MM.1S (cell line): ENCODE measurements around the gene L3MBTL3.

ENCODE experiments used
- DNase-seq: peaks from one replicate; pipeline ENCODE4 v3.0.0-alpha.2; 2015
- H2AFZ ChIP-seq: fragments of 300-600 bp; sonication (generic); 2 replicates; pipeline ENCODE4 v1.6.0; 2016; ENCODE audit warnings: antibody characterized with exemption, low read length
- H3F3A ChIP-seq: fragments of 300-600 bp; sonication (generic); 2 replicates; pipeline ENCODE4 v1.6.1; 2016; ENCODE audit warnings: mild to moderate bottlenecking, antibody characterized with exemption, low read length, moderate library complexity, mixed read lengths; ENCODE audit not compliant: insufficient read depth
- H3K27ac ChIP-seq: fragments of 300-600 bp; sonication (generic); 2 replicates; pipeline ENCODE4 v1.5.1; 2016; ENCODE audit warnings: mild to moderate bottlenecking, low read length
- H3K27me3 ChIP-seq: fragments of 300-600 bp; sonication (generic); replicated peaks from 2 replicates; pipeline ENCODE4 v1.6.0; 2016; ENCODE audit warnings: low read length; ENCODE audit not compliant: insufficient read depth
- H3K36me3 ChIP-seq: fragments of 300-600 bp; sonication (generic); replicated peaks from 2 replicates; pipeline ENCODE4 v1.6.1; 2016; ENCODE audit warnings: mild to moderate bottlenecking, low read length, mixed read lengths; ENCODE audit not compliant: insufficient read depth
- H3K4me1 ChIP-seq: fragments of 300-600 bp; sonication (generic); 2 replicates; pipeline ENCODE4 v1.6.1; 2016; ENCODE audit warnings: low read length, mixed read lengths
- H3K4me2 ChIP-seq: fragments of 300-600 bp; sonication (generic); 2 replicates; pipeline ENCODE4 v1.6.0; 2016; ENCODE audit warnings: low read depth, low read length
- H3K4me3 ChIP-seq: fragments of 300-600 bp; sonication (generic); 2 replicates; pipeline ENCODE4 v1.5.1; 2016; ENCODE audit warnings: low read length, mixed read lengths
- H3K79me2 ChIP-seq: fragments of 300-600 bp; sonication (generic); 2 replicates; pipeline ENCODE4 v1.6.1; 2016; ENCODE audit warnings: mixed run types, low read length, mixed read lengths
- H3K9ac ChIP-seq: fragments of 300-600 bp; sonication (generic); 2 replicates; pipeline ENCODE4 v1.6.1; 2016; ENCODE audit warnings: low read length, mixed read lengths
- H3K9me2 ChIP-seq: fragments of 300-600 bp; sonication (generic); replicated peaks from 2 replicates; pipeline ENCODE4 v1.6.1; 2016; ENCODE audit warnings: mild to moderate bottlenecking, low read length, mixed read lengths; ENCODE audit not compliant: insufficient read depth
- H3K9me3 ChIP-seq: fragments of 300-600 bp; sonication (generic); replicated peaks from 2 replicates; pipeline ENCODE4 v1.6.1; 2016; ENCODE audit warnings: mild to moderate bottlenecking, low read length, mixed read lengths; ENCODE audit not compliant: insufficient read depth
- H4K20me1 ChIP-seq: fragments of 300-600 bp; sonication (generic); 2 replicates; pipeline ENCODE4 v1.6.1; 2016; ENCODE audit warnings: mild to moderate bottlenecking, low read length, moderate library complexity, mixed read lengths; ENCODE audit not compliant: insufficient read depth
- EZH2 ChIP-seq: fragments of 300-600 bp; sonication (generic); optimal IDR thresholded peaks from 2 replicates; pipeline ENCODE3; 2017; ENCODE audit warnings: low read depth, mild to moderate bottlenecking, antibody characterized with exemption, low read length, mixed read lengths
- EZH2phosphoT487 ChIP-seq: fragments of 300-600 bp; sonication (generic); IDR thresholded peaks from 2 replicates; pipeline ENCODE4 v1.6.1; 2018; ENCODE audit warnings: antibody characterized with exemption, low read length
- TF ChIP-seq, protein P1 (sequence below): fragments of 300-600 bp; sonication (generic); IDR thresholded peaks from 2 replicates; pipeline ENCODE4 v1.5.1; 2016; ENCODE audit warnings: antibody characterized with exemption, low read length, mixed read lengths

Gene L3MBTL3

DNA sequence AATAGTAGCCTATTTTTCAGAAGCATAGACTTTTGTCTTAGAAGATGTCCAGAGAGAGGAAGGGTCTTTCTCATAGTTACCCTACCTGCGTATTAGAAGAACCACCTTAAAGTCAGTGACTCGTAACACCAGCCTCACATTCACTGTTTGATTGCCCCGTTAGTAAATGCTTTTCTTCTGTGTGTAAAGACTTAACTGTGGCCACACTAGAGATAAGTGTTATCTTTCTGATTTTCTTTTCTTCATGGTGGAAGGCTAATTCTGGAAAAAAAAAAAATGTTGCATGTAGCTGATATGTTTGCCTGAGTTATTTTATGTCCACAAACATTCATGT is 120.5 kb downstream of the L3MBTL3 start:
- Histone ChIP-seq H3F3A (no peaks in the 10 kb centered on the region), H3K4me3 (no peak overlapping the region), H3K79me2 (no peaks in the 10 kb centered on the region), H3K4me1 (no peaks in the 10 kb centered on the region), H2AFZ (no peak overlapping the region), H3K9ac (no peak overlapping the region), H3K27ac (no peak overlapping the region), H4K20me1 (no peaks in the 10 kb centered on the region), H3K4me2 (no peak overlapping the region), H3K36me3 (no peaks in the 10 kb centered on the region), H3K9me3 (no peaks in the 10 kb centered on the region), H3K9me2 (no peaks in the 10 kb centered on the region), H3K27me3 (no peaks in the 10 kb centered on the region)
- TF ChIP-seq, protein P1, sequence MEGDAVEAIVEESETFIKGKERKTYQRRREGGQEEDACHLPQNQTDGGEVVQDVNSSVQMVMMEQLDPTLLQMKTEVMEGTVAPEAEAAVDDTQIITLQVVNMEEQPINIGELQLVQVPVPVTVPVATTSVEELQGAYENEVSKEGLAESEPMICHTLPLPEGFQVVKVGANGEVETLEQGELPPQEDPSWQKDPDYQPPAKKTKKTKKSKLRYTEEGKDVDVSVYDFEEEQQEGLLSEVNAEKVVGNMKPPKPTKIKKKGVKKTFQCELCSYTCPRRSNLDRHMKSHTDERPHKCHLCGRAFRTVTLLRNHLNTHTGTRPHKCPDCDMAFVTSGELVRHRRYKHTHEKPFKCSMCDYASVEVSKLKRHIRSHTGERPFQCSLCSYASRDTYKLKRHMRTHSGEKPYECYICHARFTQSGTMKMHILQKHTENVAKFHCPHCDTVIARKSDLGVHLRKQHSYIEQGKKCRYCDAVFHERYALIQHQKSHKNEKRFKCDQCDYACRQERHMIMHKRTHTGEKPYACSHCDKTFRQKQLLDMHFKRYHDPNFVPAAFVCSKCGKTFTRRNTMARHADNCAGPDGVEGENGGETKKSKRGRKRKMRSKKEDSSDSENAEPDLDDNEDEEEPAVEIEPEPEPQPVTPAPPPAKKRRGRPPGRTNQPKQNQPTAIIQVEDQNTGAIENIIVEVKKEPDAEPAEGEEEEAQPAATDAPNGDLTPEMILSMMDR, result no peak
- TF ChIP-seq EZH2phosphoT487 (no peak), EZH2 (no peak)
- no peak for DNase-seq

DNA sequence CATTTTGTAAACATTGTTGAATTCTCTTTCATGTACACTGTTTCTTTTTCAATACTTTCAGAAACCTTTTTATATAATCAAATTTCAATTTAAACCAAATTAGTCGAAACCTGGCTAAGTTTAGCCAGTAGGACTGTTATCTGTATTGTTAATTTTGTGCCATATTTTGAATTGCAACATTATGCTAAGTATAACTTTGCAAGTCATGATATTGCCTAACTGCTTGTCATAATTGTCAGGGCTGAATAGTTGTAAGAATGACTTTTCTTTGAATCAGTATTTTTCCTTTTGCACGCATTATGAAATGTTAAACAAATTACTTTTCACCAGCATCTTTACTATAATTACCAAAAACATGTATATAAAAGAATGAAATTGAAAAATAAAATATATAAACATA is 121.7 kb downstream of the L3MBTL3 start:
- no peak overlapping the region for H3K9ac ChIP-seq
- H3K36me3 ChIP-seq, result no peaks in the 10 kb centered on the region
- H4K20me1 ChIP-seq, result no peaks in the 10 kb centered on the region
- H3K4me1 ChIP-seq, result no peaks in the 10 kb centered on the region
- no peak for TF ChIP-seq EZH2phosphoT487
- TF ChIP-seq, protein P1, result no peak
- H3K4me2 ChIP-seq, result no peak overlapping the region
- H3K27ac ChIP-seq, result no peak overlapping the region
- DNase-seq, result no peak
- no peaks in the 10 kb centered on the region for H3K27me3 ChIP-seq
- H3K9me3 ChIP-seq, result no peaks in the 10 kb centered on the region
- H3K9me2 ChIP-seq, result no peaks in the 10 kb centered on the region
- no peak overlapping the region for H2AFZ ChIP-seq
- no peaks in the 10 kb centered on the region for H3K79me2 ChIP-seq
- no peak overlapping the region for H3K4me3 ChIP-seq
- no peaks in the 10 kb centered on the region for H3F3A ChIP-seq

DNA sequence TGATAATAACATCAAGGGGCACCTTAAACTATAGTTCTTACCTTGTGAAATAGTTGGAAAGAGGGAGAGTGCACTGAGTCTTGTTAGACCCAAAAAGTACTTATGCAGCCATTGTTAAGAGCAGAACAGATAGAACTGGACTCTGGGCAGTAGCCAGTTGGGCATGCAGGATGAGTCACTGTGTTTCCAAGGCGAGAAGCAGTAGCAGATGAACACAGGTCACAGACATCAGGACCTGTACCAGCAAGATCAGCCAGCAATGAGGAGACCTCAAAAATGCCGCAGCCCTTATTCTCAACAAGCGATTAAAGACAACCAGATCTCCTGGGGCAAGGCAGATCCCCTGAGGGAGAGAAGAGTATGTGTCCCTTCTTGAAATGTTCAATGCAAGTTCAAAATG is 125.3 kb downstream of the L3MBTL3 start:
- Histone ChIP-seq H3K27ac (no peak overlapping the region), H3K9me3 (no peaks in the 10 kb centered on the region), H4K20me1 (no peaks in the 10 kb centered on the region), H3K4me2 (no peak overlapping the region), H3K27me3 (no peaks in the 10 kb centered on the region), H3K36me3 (no peaks in the 10 kb centered on the region), H3K9ac (no peak overlapping the region), H3K9me2 (no peaks in the 10 kb centered on the region), H3K79me2 (no peaks in the 10 kb centered on the region), H3F3A (no peaks in the 10 kb centered on the region), H2AFZ (no peak overlapping the region), H3K4me3 (no peak overlapping the region), H3K4me1 (no peaks in the 10 kb centered on the region)
- TF ChIP-seq, protein P1, result no peak
- TF ChIP-seq EZH2phosphoT487 (no peak), EZH2 (no peak)
- DNase-seq, result no peak

DNA sequence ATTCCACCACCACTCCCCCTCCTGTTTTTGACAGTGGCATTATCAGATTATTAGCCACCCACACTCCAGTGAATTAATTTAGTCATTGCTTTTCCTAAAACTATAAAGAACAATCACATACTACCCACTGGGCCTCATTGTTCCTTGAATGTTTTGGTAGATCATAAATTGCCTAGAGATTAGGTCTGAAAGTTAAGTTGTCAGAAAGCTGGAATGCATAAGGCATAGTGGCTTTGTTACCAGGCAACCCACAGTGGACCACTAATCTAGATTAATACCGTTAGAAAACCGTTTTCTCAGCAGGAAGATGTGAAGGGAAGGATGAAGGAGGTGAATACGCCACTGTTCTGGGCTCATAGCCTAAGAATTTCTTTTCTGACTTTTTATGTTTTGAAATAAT is 128.7 kb downstream of the L3MBTL3 start:
- H3K4me1 ChIP-seq, result no peaks in the 10 kb centered on the region
- H3K4me3 ChIP-seq, result no peak overlapping the region
- H3K27me3 ChIP-seq, result no peaks in the 10 kb centered on the region
- H3K79me2 ChIP-seq, result no peaks in the 10 kb centered on the region
- H3K9me2 ChIP-seq, result no peaks in the 10 kb centered on the region
- H3K27ac ChIP-seq, result no peak overlapping the region
- H3F3A ChIP-seq, result no peaks in the 10 kb centered on the region
- no peak overlapping the region for H3K4me2 ChIP-seq
- DNase-seq, result no peak
- no peaks in the 10 kb centered on the region for H4K20me1 ChIP-seq
- H2AFZ ChIP-seq, result no peak overlapping the region
- no peaks in the 10 kb centered on the region for H3K36me3 ChIP-seq
- no peak overlapping the region for H3K9ac ChIP-seq
- H3K9me3 ChIP-seq, result no peaks in the 10 kb centered on the region
- TF ChIP-seq, protein P1, result no peak
- TF ChIP-seq EZH2phosphoT487, result no peak
